SK-N-SH treated with all-trans-retinoic acid at 6 μM for 48 hours (cell line): Measurements from ENCODE around the gene TSSK6.

ENCODE experiments used
- ATAC-seq: fragments of 200-7000 bp; cut with Tn5 transposase; 3 replicates; pipeline ENCODE4 v1.9.1; 2020; ENCODE audit warnings: mild to moderate bottlenecking, moderate library complexity
- ARNTL ChIP-seq: fragments of 450-650 bp; formaldehyde crosslinking; IDR thresholded peaks from 2 replicates; pipeline ENCODE4 v1.5.0; 2020; ENCODE audit warnings: low read depth, mild to moderate bottlenecking, moderate library complexity, borderline replicate concordance
- BACH2 ChIP-seq: fragments of 250-450 bp; sonication (Bioruptor Pico); IDR thresholded peaks from 2 replicates; pipeline ENCODE4 v1.9.0; 2021; ENCODE audit warnings: mild to moderate bottlenecking, borderline replicate concordance
- CSDC2 ChIP-seq: fragments of 250-450 bp; sonication (Bioruptor Pico); IDR thresholded peaks from 2 replicates; pipeline ENCODE4 v1.5.0; 2020; ENCODE audit warnings: mild to moderate bottlenecking, moderate library complexity
- ESRRG ChIP-seq: fragments of 250-450 bp; sonication (Bioruptor Pico); IDR thresholded peaks from 2 replicates; pipeline ENCODE4 v1.6.1; 2021; ENCODE audit warnings: mild to moderate bottlenecking
- GLIS3 ChIP-seq: fragments of 250-450 bp; sonication (Bioruptor Pico); IDR thresholded peaks from 2 replicates; pipeline ENCODE4 v1.5.0; 2020; ENCODE audit warnings: mild to moderate bottlenecking, moderate library complexity
- OSR1 ChIP-seq: fragments of 250-450 bp; sonication (Bioruptor Pico); IDR thresholded peaks from 2 replicates; pipeline ENCODE4 v1.8.0; 2022; ENCODE audit warnings: moderate library complexity, mild to moderate bottlenecking, inconsistent platforms
- PPARA ChIP-seq: fragments of 250-450 bp; sonication (Bioruptor Pico); IDR thresholded peaks from 2 replicates; pipeline ENCODE4 v1.5.0; 2020; ENCODE audit warnings: mild to moderate bottlenecking, borderline replicate concordance
- RARB ChIP-seq: fragments of 250-450 bp; sonication (Bioruptor Pico); IDR thresholded peaks from 2 replicates; pipeline ENCODE4 v1.8.0; 2021; ENCODE audit warnings: mild to moderate bottlenecking, moderate library complexity
- SNAI2 ChIP-seq: fragments of 250-450 bp; sonication (Bioruptor Pico); IDR thresholded peaks from 2 replicates; pipeline ENCODE4 v1.5.0; 2020; ENCODE audit warnings: mild to moderate bottlenecking, moderate library complexity
- TOX ChIP-seq: fragments of 250-450 bp; sonication (Bioruptor Pico); IDR thresholded peaks from 2 replicates; pipeline ENCODE4 v1.8.0; 2021; ENCODE audit warnings: mild to moderate bottlenecking, moderate library complexity, borderline replicate concordance
- ZC3H10 ChIP-seq: fragments of 250-450 bp; sonication (Bioruptor Pico); IDR thresholded peaks from 2 replicates; pipeline ENCODE4 v1.5.1; 2021; ENCODE audit warnings: mild to moderate bottlenecking, moderate library complexity
- ZFP3 ChIP-seq: fragments of 250-450 bp; sonication (Bioruptor Pico); IDR thresholded peaks from 2 replicates; pipeline ENCODE4 v1.5.0; 2020; ENCODE audit warnings: mild to moderate bottlenecking, moderate library complexity
- ZFP30 ChIP-seq: fragments of 450-650 bp; formaldehyde crosslinking; IDR thresholded peaks from 2 replicates; pipeline ENCODE4 v1.5.0; 2022; ENCODE audit warnings: mild to moderate bottlenecking, moderate library complexity
- ZNF565 ChIP-seq: fragments of 450-650 bp; formaldehyde crosslinking; conservative IDR thresholded peaks from 2 replicates; pipeline ENCODE4 v1.5.0; 2020; ENCODE audit warnings: low read depth, mild to moderate bottlenecking, moderate library complexity
- ZNF70 ChIP-seq: fragments of 450-650 bp; formaldehyde crosslinking; IDR thresholded peaks from 2 replicates; pipeline ENCODE4 v1.5.0; 2020; ENCODE audit warnings: mild to moderate bottlenecking, moderate library complexity
- ZNF8 ChIP-seq: fragments of 450-650 bp; formaldehyde crosslinking; IDR thresholded peaks from 2 replicates; pipeline ENCODE4 v1.5.0; 2020; ENCODE audit warnings: mild to moderate bottlenecking, moderate library complexity
- TF ChIP-seq, protein P1 (sequence below): fragments of 250-450 bp; sonication (Bioruptor Pico); IDR thresholded peaks from 2 replicates; pipeline ENCODE4 v1.5.1; 2021; ENCODE audit warnings: mild to moderate bottlenecking, moderate library complexity
- TF ChIP-seq, protein P2 (sequence below): fragments of 250-450 bp; sonication (Bioruptor Pico); IDR thresholded peaks from 2 replicates; pipeline ENCODE4 v1.5.1; 2020; ENCODE audit warnings: low read depth, mild to moderate bottlenecking, moderate library complexity
- TF ChIP-seq, protein P3 (sequence below): fragments of 250-450 bp; sonication (Bioruptor Pico); IDR thresholded peaks from 2 replicates; pipeline ENCODE4 v1.8.0; 2020; ENCODE audit warnings: mild to moderate bottlenecking, moderate library complexity, borderline replicate concordance
- TF ChIP-seq, protein P4 (sequence below): fragments of 250-450 bp; sonication (Bioruptor Pico); IDR thresholded peaks from 2 replicates; pipeline ENCODE4 v1.8.0; 2021; ENCODE audit warnings: low read depth, mild to moderate bottlenecking, moderate library complexity, borderline replicate concordance
- TF ChIP-seq, protein P5 (sequence below): fragments of 250-450 bp; sonication (Bioruptor Pico); IDR thresholded peaks from 2 replicates; pipeline ENCODE4 v1.5.0; 2020; ENCODE audit warnings: mild to moderate bottlenecking, moderate library complexity

TSSK6 gene

DNA sequence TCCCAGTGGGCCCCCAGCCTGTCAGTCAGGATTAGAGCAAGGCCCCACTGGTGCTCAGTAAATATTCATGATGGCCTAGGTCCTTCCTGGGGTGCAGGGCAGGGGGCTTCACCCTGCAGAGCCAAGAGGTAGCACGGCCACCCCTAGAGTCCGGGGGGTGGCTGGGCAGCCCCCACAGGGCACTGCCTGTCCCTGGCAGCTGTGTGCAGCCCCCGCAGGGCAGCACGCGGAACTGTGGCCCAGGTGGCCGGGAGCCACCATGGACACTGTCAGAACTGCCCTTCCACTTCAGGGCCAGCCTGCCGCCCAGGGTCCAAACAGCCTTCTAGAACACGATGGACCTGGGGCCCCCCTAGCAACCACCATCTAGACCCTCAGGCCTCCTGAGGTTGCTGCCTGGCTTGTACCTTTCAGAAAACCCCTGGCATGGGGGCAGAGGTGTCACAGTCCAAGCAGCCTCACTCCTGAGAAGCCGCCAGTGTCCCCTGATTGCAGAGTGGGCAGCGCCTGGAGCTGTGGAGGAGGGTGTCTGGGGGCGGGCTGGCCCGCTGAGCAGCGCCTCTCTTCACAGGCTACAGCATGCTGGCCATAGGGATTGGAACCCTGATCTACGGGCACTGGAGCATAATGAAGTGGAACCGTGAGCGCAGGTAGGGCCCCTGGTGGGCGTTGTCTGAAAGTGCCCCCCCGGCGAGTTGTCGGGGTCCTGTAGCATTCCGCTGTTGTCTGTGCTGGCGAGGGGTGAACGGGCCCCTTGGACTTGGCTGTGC, 10.4 kb upstream of the TSSK6 start:
- TF ChIP-seq, protein P1, sequence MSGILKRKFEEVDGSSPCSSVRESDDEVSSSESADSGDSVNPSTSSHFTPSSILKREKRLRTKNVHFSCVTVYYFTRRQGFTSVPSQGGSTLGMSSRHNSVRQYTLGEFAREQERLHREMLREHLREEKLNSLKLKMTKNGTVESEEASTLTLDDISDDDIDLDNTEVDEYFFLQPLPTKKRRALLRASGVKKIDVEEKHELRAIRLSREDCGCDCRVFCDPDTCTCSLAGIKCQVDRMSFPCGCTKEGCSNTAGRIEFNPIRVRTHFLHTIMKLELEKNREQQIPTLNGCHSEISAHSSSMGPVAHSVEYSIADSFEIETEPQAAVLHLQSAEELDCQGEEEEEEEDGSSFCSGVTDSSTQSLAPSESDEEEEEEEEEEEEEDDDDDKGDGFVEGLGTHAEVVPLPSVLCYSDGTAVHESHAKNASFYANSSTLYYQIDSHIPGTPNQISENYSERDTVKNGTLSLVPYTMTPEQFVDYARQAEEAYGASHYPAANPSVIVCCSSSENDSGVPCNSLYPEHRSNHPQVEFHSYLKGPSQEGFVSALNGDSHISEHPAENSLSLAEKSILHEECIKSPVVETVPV (CRISPR knock-in tag) = no peak
- no peak for TF ChIP-seq GLIS3 (CRISPR knock-in tag)
- TF ChIP-seq ZC3H10 (CRISPR knock-in tag) = no peak
- TF ChIP-seq SNAI2 (CRISPR knock-in tag) = no peak
- TF ChIP-seq ZNF70 = no peak
- TF ChIP-seq, protein P2, sequence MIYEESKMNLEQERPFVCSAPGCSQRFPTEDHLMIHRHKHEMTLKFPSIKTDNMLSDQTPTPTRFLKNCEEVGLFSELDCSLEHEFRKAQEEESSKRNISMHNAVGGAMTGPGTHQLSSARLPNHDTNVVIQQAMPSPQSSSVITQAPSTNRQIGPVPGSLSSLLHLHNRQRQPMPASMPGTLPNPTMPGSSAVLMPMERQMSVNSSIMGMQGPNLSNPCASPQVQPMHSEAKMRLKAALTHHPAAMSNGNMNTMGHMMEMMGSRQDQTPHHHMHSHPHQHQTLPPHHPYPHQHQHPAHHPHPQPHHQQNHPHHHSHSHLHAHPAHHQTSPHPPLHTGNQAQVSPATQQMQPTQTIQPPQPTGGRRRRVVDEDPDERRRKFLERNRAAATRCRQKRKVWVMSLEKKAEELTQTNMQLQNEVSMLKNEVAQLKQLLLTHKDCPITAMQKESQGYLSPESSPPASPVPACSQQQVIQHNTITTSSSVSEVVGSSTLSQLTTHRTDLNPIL (CRISPR knock-in tag) = no peak
- TF ChIP-seq RARB (CRISPR knock-in tag) = no peak
- no peak for TF ChIP-seq ZNF8 (CRISPR knock-in tag)
- no peak for TF ChIP-seq ZFP3
- no peak for TF ChIP-seq TOX (CRISPR knock-in tag)
- TF ChIP-seq, protein P3, sequence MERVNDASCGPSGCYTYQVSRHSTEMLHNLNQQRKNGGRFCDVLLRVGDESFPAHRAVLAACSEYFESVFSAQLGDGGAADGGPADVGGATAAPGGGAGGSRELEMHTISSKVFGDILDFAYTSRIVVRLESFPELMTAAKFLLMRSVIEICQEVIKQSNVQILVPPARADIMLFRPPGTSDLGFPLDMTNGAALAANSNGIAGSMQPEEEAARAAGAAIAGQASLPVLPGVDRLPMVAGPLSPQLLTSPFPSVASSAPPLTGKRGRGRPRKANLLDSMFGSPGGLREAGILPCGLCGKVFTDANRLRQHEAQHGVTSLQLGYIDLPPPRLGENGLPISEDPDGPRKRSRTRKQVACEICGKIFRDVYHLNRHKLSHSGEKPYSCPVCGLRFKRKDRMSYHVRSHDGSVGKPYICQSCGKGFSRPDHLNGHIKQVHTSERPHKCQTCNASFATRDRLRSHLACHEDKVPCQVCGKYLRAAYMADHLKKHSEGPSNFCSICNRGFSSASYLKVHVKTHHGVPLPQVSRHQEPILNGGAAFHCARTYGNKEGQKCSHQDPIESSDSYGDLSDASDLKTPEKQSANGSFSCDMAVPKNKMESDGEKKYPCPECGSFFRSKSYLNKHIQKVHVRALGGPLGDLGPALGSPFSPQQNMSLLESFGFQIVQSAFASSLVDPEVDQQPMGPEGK (CRISPR knock-in tag) = no peak
- no peak for TF ChIP-seq CSDC2 (CRISPR knock-in tag)
- TF ChIP-seq ZFP30 (CRISPR knock-in tag) = no peak
- TF ChIP-seq OSR1 = no peak
- no peak for TF ChIP-seq ARNTL (CRISPR knock-in tag)
- no peak for TF ChIP-seq ESRRG
- no peak for ATAC-seq

DNA sequence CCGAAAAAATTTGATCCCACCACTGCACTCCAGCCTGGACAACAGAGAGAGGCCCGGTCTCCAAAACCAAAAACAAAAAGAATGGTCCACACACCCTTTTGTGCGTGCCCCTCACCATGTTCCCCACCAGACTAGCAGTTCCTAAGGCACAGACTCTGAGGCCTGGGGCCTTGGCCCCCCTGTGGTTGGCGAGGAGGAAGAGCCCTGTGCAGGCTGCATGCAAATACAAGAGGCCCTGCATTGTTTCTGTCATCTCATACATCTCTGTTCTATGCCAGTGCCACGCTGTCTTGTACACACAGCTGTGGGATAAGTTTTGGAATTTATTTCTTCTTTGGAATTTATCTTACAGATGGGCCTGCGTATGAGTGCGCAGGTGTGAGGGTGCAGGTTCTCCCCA, 8.7 kb upstream of the TSSK6 start:
- TF ChIP-seq ZNF70 (no peak), ZNF8 (CRISPR knock-in tag) (no peak), TOX (CRISPR knock-in tag) (no peak), PPARA (CRISPR knock-in tag) (no peak)
- TF ChIP-seq, all 23 proteins: peak for 0
- ATAC-seq = no peak

DNA sequence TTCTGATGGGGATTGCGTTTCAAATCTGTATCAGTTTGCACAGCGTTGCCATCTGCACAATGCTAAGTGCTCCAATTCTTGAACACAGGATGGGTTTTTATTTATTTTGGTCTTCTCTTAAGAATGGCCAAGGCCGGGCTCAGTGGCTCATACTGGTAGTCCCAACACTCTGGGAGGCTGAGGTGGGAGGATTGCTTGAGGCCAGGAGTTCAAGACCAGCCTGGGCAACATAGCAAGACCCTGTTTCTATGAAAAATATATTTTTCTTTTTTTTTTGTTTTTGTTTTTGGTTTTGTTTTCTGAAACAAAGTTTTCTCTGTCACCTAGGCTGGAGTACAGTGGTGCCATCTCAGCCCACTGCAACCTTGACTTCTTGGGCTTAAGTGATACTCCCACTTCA, 7.8 kb upstream of the TSSK6 start:
- ATAC-seq = no peak
- TF ChIP-seq TOX (CRISPR knock-in tag) = no peak
- TF ChIP-seq ZNF565 (CRISPR knock-in tag) = no peak
- no peak for TF ChIP-seq BACH2 (CRISPR knock-in tag)
- no peak for TF ChIP-seq GLIS3 (CRISPR knock-in tag)
- no peak for TF ChIP-seq OSR1
- TF ChIP-seq, protein P4, sequence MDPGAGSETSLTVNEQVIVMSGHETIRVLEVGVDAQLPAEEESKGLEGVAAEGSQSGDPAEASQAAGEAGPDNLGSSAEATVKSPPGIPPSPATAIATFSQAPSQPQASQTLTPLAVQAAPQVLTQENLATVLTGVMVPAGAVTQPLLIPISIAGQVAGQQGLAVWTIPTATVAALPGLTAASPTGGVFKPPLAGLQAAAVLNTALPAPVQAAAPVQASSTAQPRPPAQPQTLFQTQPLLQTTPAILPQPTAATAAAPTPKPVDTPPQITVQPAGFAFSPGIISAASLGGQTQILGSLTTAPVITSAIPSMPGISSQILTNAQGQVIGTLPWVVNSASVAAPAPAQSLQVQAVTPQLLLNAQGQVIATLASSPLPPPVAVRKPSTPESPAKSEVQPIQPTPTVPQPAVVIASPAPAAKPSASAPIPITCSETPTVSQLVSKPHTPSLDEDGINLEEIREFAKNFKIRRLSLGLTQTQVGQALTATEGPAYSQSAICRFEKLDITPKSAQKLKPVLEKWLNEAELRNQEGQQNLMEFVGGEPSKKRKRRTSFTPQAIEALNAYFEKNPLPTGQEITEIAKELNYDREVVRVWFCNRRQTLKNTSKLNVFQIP = no peak
- TF ChIP-seq, protein P3 (CRISPR knock-in tag) = no peak
- TF ChIP-seq, protein P5, sequence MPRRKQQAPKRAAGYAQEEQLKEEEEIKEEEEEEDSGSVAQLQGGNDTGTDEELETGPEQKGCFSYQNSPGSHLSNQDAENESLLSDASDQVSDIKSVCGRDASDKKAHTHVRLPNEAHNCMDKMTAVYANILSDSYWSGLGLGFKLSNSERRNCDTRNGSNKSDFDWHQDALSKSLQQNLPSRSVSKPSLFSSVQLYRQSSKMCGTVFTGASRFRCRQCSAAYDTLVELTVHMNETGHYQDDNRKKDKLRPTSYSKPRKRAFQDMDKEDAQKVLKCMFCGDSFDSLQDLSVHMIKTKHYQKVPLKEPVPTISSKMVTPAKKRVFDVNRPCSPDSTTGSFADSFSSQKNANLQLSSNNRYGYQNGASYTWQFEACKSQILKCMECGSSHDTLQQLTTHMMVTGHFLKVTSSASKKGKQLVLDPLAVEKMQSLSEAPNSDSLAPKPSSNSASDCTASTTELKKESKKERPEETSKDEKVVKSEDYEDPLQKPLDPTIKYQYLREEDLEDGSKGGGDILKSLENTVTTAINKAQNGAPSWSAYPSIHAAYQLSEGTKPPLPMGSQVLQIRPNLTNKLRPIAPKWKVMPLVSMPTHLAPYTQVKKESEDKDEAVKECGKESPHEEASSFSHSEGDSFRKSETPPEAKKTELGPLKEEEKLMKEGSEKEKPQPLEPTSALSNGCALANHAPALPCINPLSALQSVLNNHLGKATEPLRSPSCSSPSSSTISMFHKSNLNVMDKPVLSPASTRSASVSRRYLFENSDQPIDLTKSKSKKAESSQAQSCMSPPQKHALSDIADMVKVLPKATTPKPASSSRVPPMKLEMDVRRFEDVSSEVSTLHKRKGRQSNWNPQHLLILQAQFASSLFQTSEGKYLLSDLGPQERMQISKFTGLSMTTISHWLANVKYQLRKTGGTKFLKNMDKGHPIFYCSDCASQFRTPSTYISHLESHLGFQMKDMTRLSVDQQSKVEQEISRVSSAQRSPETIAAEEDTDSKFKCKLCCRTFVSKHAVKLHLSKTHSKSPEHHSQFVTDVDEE (CRISPR knock-in tag) = no peak
